ENCODE measurements around the gene RAB37. TPM values are rescaled to one million over a fixed set of nuclear protein-coding genes. Genes with fewer than 3 reads are reported as not detected.

The RAB37 gene
- total and polyA plus RNA-seq, 2 of the 8 experiments (the other 6 are each of a cell fraction or from before 2014, with no cell fraction given) = 5.5 to 6.1 TPM

GRCh38 chr17:74761931-74762330, 24.9 kb downstream of the RAB37 start (continued):
- TF ChIP-seq NANOG (IDR thresholded peaks at IDR 0.05; ENCODE audit: insufficient read depth, low read depth, low read length, poor library complexity, severe bottlenecking) = no peak
- TF ChIP-seq NRF1 (IDR thresholded peaks at IDR 0.05; ENCODE audit: low read depth, low read length) = no peak
- TF ChIP-seq KDM4A (IDR thresholded peaks at IDR 0.05; ENCODE audit: low read depth, low read length, severe bottlenecking) = no peak
- no peak for TF ChIP-seq JUN (IDR thresholded peaks at IDR 0.05; ENCODE audit: low read depth, low read length)
- no peak for TF ChIP-seq SIRT6 (IDR thresholded peaks at IDR 0.05; ENCODE audit: low read length)
- no peak for TF ChIP-seq CHD2 (IDR thresholded peaks at IDR 0.05; ENCODE audit: low read length)
- no peak for TF ChIP-seq TEAD4 (IDR thresholded peaks at IDR 0.05; ENCODE audit: low read depth, low read length)
- no peak for TF ChIP-seq GABPA (IDR thresholded peaks at IDR 0.05; ENCODE audit: borderline replicate concordance, insufficient read depth, low read length)
- no peak for TF ChIP-seq SUZ12 (IDR thresholded peaks at IDR 0.05; ENCODE audit: low read length)

All from H1 (cell line).